ENCODE results near the gene ZBTB48. TPM values are rescaled to one million over a fixed set of nuclear protein-coding genes. Genes with fewer than 3 reads are reported as not detected.

The ZBTB48 gene
- total RNA-seq, 1 experiment from 2014 or later: 41.9 TPM

- Histone ChIP-seq H3K79me2 (ENCODE audit: insufficient read depth, low read length) (peaks cover 55% of the 10 kb centered on the region), H2AFZ (ENCODE audit: low read depth, low read length, poor library complexity, severe bottlenecking) (no peak overlapping the region), H3K4me1 (ENCODE audit: control insufficient read depth in 1 of 2, insufficient read depth in 2 of 2, low read length in 2 of 2) (peaks cover 22 to 33% of the 10 kb centered on the region in 2 experiments), H3K36me3 (ENCODE audit: control insufficient read depth in 1 of 2, insufficient read depth in 2 of 2, low read length in 2 of 2) (peaks cover 11 to 25% of the 10 kb centered on the region in 2 experiments; a peak in 3 of 4 replicates), H3K4me2 (ENCODE audit: low read length) (peak overlapping the region; percentile 86), H3K27ac (ENCODE audit: low read depth, low read length) (peak overlapping the region; percentile 95), H3K4me3 (replicated peaks in 1 of 2; ENCODE audit: low read depth in 1 of 2, low read length in 2 of 2) (peak overlapping the region; percentile 87 to 96), H4K20me1 (ENCODE audit: insufficient read depth) (peaks cover 14% of the 10 kb centered on the region; the same call in 1 of the 2 replicates), H3K9me2 (ENCODE audit: insufficient read depth) (no peaks in the 10 kb centered on the region), H3K9me3 (ENCODE audit: control insufficient read depth in 1 of 2, insufficient read depth in 1 of 2, low read depth in 1 of 2, low read length in 2 of 2) (no peaks in the 10 kb centered on the region), H3K27me3 (ENCODE audit: insufficient read depth, low read length) (no peaks in the 10 kb centered on the region), H3K9ac (ENCODE audit: low read length) (peak overlapping the region; percentile 85)
- ATAC-seq (peak; percentile 52), DNase-seq (ENCODE audit: low read depth, low spot score) (no peak)
- RAD21 ChIA-PET (ENCODE audit: low non-redundant PET in 1 of 2, low total read pairs in 2 of 2, uncharacterized antibody in 2 of 2, unreplicated experiment in 2 of 2): no interaction called here
- CTCF ChIA-PET: interaction anchor here (0.9 kb wide), 1 partner anchor 112 kb away, joined by 4 read pairs; no protein-coding TSS in a partner anchor
- POLR2A ChIA-PET: interaction anchor here (0.7 to 1.6 kb wide), 5 partner anchors 11 to 29 kb away, joined by 3 to 10 read pairs (median 4); partner anchors contain the start of genes THAP3 and ZBTB48
- intact Hi-C loops (cut with micrococcal nuclease): loop anchor here (2.0 kb wide), 1 partner anchor 47 kb away; the partner anchor contains the start of genes NOL9 and TAS1R1
- no TSS peak for BruUV-seq (replicated peaks)
- peak; percentile 15 for TF ChIP-seq TCF7L2 (IDR thresholded peaks at IDR 0.05; ENCODE audit: borderline replicate concordance, extremely low read depth, insufficient read depth, insufficient read length)
- no peak for TF ChIP-seq FOSL1 (IDR thresholded peaks at IDR 0.05; ENCODE audit: low read depth)
- TF ChIP-seq SP1 (IDR thresholded peaks at IDR 0.05; ENCODE audit: low read depth): no peak
- TF ChIP-seq ZBTB33 (IDR thresholded peaks at IDR 0.05; ENCODE audit: extremely low read depth, insufficient replicate concordance, low read length): no peak
- no peak for TF ChIP-seq JUND (IDR thresholded peaks at IDR 0.05)
- no peak for TF ChIP-seq CEBPB (IDR thresholded peaks at IDR 0.05; ENCODE audit: low read depth)
- no peak for TF ChIP-seq CBX3 (IDR thresholded peaks at IDR 0.05; ENCODE audit: low read depth)
- TF ChIP-seq ZFX (IDR thresholded peaks at IDR 0.05): peak; percentile 78; the same call in 1 of the 2 replicates
- TF ChIP-seq POLR2AphosphoS5 (IDR thresholded peaks at IDR 0.05; ENCODE audit: low read depth, low read length): peak; percentile 24; the same call in 1 of the 2 replicates
- TF ChIP-seq EZH2phosphoT487 (IDR thresholded peaks at IDR 0.05; ENCODE audit: borderline replicate concordance): no peak
These were observed 22.3 kb downstream of the ZBTB48 start for GRCh38 chr1:6601923-6602668.

All from HCT116 (cell line).